ENCODE data around the gene PPP2R3B.
"Not testable (repeated sequence)": the region's sequence is repeated elsewhere in the genome, so short reads cannot be mapped to it uniquely, and the experiment has no call there.

The PPP2R3B gene, protein sequence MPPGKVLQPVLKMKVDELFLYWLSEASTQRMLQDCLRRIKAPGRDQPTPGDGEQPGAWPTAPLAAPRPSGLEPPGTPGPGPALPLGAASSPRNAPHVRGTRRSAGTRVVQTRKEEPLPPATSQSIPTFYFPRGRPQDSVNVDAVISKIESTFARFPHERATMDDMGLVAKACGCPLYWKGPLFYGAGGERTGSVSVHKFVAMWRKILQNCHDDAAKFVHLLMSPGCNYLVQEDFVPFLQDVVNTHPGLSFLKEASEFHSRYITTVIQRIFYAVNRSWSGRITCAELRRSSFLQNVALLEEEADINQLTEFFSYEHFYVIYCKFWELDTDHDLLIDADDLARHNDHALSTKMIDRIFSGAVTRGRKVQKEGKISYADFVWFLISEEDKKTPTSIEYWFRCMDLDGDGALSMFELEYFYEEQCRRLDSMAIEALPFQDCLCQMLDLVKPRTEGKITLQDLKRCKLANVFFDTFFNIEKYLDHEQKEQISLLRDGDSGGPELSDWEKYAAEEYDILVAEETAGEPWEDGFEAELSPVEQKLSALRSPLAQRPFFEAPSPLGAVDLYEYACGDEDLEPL
- 14.5 to 20.8 (median 14.9) reads per million in 4 donors for total RNA-seq

GRCh38 chrX:386768-387575 lies at the start of gene PPP2R3B:
TSS of gene PPP2R3B (minus strand) at chrX:386907. CDS start at chrX:386691, 216 bp downstream.
- DNase-seq, result peak; percentile 98 to 100 (median 99)

DNA sequence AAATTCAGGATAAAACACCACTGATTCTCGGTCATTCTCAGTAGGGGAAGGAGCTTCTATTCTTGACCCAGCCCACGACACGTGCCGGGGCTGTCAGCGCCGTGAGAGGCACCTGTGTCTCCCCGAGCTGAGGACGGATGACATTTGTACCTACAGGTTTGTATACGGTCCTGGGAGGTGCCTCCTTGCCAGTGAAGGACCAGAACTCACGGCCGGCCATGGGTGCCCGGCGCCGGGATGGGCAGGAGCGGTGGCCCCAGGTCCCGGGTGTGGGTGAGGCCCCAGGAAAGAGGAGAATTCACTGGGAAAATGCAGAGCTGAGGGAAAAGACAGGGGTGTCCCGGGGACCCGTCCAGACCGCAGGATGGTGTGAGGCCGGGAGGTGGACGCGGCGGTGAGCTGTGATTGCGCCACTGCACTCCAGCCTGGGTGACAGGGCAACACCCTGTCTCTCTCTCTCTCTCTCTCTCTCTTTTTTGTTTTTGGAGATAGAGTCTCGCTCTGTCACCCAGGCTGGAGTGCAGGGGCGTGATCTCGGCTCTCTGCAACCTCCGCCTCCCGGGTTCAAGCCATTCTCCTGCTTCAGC lies 48.9 kb upstream of the PPP2R3B start:
- no peak for DNase-seq

GRCh38 chrX:434946-435345 lies 48.2 kb upstream of the PPP2R3B start:
- DNase-seq, result no peak

DNA sequence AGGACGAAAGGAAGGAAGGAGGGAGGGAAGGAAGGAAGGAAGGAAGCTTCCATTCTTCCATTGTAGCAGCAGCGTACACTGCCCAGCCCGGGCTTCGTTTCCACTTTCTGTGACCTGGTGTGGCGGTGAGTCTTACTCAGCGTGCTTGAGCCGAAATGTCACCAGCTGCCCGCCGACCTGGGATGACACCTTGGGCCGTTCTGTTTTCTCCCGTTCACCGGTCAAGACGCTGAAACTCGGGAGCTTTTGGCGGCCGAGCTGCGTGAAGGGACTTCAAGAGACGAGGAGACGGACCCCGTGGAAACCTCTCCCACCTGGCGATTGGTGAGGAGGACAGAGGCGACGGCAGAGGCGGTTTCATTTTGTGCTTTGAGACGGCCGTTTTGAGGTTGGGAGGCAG lies 47.1 kb upstream of the PPP2R3B start:
- no peak for DNase-seq

GRCh38 chrX:432666-433065 lies 46.0 kb upstream of the PPP2R3B start:
- DNase-seq, result not testable (repeated sequence)

DNA sequence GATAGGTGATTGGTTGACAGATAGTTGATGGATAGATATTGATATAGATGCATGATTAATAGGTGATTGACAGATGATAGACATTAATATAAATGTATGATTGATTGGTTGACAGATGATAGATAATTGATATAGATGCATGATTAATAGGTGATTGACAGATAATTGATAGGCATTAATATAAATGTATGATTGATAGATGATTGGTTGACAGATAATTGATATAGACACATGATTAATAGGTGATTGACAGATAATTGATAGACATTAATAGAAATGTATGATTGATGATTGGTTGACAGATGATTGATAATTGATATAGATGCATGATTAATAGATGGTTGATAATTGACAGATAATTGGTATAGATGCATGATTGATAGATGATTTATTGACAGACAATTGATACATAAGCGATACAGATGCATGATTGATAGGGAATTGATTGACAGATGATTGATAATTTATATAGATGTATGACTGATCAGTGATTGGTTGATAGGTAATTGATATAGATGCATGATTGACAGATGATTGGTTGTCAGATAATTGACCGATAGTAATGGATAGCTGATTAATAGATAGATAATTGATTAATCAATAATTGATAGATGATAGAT lies 44.9 kb upstream of the PPP2R3B start:
- no peak for DNase-seq

- DNase-seq, result no peak
These were observed 44.3 kb upstream of the PPP2R3B start for GRCh38 chrX:431056-431455.

DNA sequence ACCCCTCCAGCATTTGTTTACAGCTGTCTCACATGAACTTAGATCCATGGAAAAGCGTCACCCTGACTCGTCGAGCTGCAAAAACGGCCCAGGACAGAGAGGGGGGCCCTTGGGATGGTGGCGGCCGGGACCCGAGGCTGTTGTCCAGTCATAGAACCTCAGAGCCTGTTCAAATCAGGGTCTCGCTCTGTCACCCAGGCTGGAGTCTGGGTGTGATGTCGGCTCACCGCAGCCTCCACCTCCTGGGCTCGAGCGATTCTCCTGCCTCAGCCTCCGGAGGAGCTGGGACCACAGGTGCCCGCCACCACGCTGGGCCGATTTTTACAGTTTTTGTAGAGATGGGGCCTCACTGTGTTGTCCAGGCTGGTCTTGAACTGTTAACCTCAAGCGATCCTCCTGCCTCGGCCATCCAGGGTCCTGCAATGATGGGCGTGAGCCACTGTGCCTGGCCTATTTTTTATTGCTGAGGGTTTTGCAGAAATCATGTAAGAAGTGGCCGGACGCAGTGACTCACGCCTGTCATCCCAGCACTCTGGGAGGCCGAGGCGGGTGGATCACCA lies 42.6 kb upstream of the PPP2R3B start:
- no peak for DNase-seq

DNA sequence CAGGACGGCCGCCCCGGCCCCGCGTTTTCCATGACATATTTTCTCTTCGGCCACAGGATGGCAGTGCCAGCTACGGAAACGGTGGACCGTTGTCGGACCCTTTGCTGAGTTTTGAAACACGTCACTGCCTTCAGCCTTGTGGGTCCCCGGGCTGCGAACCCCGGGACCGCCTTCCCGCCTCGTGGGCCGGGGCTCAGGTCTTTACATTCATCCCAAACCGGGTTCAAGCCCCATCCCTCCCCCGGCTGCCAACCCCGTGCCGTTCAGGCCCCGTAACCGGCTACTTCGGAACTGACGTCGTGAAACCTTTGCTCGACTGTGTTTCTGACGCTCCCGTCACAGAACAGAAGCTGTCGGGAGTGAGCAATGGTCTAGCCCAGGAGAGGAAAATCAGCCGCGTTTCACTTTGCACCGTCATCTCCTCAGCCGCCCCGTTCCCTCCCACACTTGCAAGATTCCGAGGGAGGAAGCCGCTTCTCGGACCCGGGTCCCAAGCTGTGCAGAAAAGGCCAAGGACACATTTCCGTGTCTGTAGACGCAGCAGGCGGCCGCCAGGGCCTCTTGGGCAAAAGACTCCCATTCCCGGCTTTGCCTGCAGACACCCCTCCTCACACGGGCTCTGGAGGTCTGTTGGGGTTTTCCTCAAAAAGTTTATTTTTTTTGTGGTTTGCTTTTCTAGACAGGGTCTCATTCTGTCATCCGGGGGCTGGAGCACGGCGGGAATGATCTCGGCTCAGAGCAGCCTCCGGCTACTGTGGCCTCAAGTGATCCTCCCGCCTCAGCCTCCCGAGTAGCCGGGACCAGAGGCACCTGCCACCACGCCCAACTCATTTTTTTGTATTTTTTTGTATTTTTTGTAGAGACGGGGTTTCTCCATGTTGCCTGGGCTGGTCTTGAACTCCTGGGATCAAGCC lies 41.4 kb upstream of the PPP2R3B start:
- no peak for DNase-seq

- DNase-seq, result no peak
These were observed 40.2 kb upstream of the PPP2R3B start for GRCh38 chrX:426881-427280.

GRCh38 chrX:425056-425455 lies 38.3 kb upstream of the PPP2R3B start:
- no peak for DNase-seq

GRCh38 chrX:421646-422391 lies 35.1 kb upstream of the PPP2R3B start:
- no peak for DNase-seq

- DNase-seq, result no peak
These were observed 34.0 kb upstream of the PPP2R3B start for GRCh38 chrX:420496-421223.

GRCh38 chrX:418927-419729 lies 32.4 kb upstream of the PPP2R3B start:
- DNase-seq, result no peak

DNA sequence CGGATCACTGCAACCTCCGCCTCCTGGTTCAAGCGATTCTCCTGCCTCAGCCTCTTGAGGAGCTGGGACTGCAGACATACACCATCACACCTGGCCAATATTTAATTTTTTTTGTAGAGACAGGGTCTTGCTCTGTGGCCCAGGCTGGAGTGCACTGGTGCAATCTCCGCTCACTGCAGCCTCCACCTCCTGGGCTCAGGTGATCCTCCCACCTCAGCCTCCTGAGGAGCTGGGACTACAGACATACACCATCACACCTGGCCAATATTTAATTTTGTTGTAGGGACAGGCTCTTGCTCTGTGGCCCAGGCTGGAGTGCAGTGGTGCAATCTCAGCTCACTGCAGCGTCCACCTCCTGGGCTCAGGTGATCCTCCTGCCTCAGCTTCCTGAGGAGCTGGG lies 28.8 kb upstream of the PPP2R3B start:
- DNase-seq, result not testable (repeated sequence)

GRCh38 chrX:413322-414201 lies 26.9 kb upstream of the PPP2R3B start:
- DNase-seq, result no peak

DNA sequence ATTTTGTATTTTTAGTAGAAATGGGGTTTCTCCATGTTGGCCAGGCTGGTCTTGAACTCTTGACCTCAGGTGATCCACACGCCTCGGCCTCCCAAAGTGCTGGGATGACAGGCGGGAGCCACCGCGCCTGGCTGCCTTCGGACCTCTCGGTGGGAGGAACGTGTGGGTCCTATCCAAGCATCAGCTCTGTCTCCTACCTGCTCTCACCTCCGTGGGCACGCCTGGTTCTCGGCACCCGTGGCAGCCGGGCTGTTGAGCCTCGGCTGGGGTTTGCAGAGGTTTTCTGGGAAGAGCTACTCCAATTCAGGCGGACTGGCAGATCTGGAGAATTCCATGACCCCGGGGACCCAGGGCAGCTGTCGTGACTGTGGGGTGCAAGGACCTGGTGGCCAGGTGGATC lies 23.6 kb upstream of the PPP2R3B start:
- no peak for DNase-seq

DNA sequence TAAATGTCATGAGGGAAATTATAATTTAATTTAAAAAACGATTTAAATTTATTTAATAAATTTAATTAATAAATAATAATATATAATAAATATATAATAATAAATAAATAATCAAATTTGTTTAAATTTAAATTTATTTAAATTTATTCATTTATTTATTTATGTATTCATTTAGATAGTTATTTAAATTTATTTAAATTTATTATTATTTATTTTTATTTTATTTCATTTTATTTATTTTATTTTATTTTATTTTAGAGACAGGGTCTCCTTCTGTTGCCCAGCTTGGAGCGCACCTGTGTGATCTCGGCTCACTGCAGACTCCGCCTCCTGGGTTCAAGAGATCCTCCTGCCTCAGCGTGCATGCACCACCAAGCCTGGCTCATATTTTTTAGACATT lies 18.4 kb upstream of the PPP2R3B start:
- no peak for DNase-seq
